Hepatocyte (in vitro differentiated cells): ENCODE results near the gene G3BP1. TPM values are rescaled to one million over a fixed set of nuclear protein-coding genes. Genes with fewer than 3 reads are reported as not detected.

Source experiments
- DNase-seq: peaks from one replicate; pipeline ENCODE4 v3.0.0-alpha.2; 2016; ENCODE audit warnings: low spot score
- H2AFZ ChIP-seq: fragments of 200-600 bp; sonication (generic); 2 replicates; pipeline ENCODE4 v1.6.0; 2016; ENCODE audit warnings: antibody characterized with exemption, mild to moderate bottlenecking
- H3K27ac ChIP-seq: fragments of 200-600 bp; sonication (generic); 2 replicates; pipeline ENCODE4 v1.5.1; 2016; ENCODE audit warnings: mild to moderate bottlenecking
- H3K27me3 ChIP-seq: fragments of 200-600 bp; sonication (generic); 2 replicates; pipeline ENCODE4 v1.6.1; 2016
- H3K36me3 ChIP-seq: fragments of 200-600 bp; sonication (generic); replicated peaks from 2 replicates; pipeline ENCODE4 v1.5.1; 2016; ENCODE audit warnings: low read depth; ENCODE audit not compliant: insufficient read depth
- H3K4me1 ChIP-seq: fragments of 200-600 bp; sonication (generic); 2 replicates; pipeline ENCODE4 v1.5.1; 2016; ENCODE audit warnings: mild to moderate bottlenecking, moderate library complexity; ENCODE audit not compliant: insufficient read depth
- H3K4me2 ChIP-seq: fragments of 200-600 bp; sonication (generic); 2 replicates; pipeline ENCODE4 v1.6.0; 2016
- H3K4me3 ChIP-seq: fragments of 200-600 bp; sonication (generic); 2 replicates; pipeline ENCODE4 v1.5.1; 2016; ENCODE audit warnings: mild to moderate bottlenecking
- H3K79me2 ChIP-seq: fragments of 200-600 bp; sonication (generic); 2 replicates; pipeline ENCODE4 v1.6.0; 2017; ENCODE audit warnings: mild to moderate bottlenecking
- H3K9me2 ChIP-seq: fragments of 200-600 bp; sonication (generic); replicated peaks from 2 replicates; pipeline ENCODE4 v1.6.0; 2017; ENCODE audit warnings: mild to moderate bottlenecking; ENCODE audit not compliant: insufficient read depth
- H3K9me3 ChIP-seq: fragments of 200-600 bp; sonication (generic); 2 replicates; pipeline ENCODE4 v1.5.1; 2016; ENCODE audit warnings: low read depth, mild to moderate bottlenecking
- H4K20me1 ChIP-seq: fragments of 200-600 bp; sonication (generic); 2 replicates; pipeline ENCODE4 v1.6.0; 2016; ENCODE audit warnings: mild to moderate bottlenecking; ENCODE audit not compliant: insufficient read depth, poor library complexity, severe bottlenecking
- CTCF ChIP-seq: fragments of 200-600 bp; sonication (generic); IDR thresholded peaks from 2 replicates; pipeline ENCODE4 v1.5.1; 2016; ENCODE audit warnings: antibody characterized with exemption, mild to moderate bottlenecking; ENCODE audit not compliant: poor library complexity
- EZH2 ChIP-seq: fragments of 200-600 bp; sonication (generic); IDR thresholded peaks from 2 replicates; pipeline ENCODE4 v1.6.1; 2016; ENCODE audit warnings: antibody characterized with exemption, mild to moderate bottlenecking, borderline replicate concordance
- EZH2phosphoT487 ChIP-seq: fragments of 200-600 bp; sonication (generic); IDR thresholded peaks from one replicate; pipeline ENCODE4 v1.6.1; 2018; ENCODE audit warnings: antibody characterized with exemption, mild to moderate bottlenecking, low read depth, moderate library complexity; ENCODE audit not compliant: unreplicated experiment, severe bottlenecking
- WGBS: methylation state at CpG from one replicate; pipeline ENCODE4 v1.1.6; 2016; ENCODE audit warnings: low lambda C conversion rate; ENCODE audit errors: missing lambda C conversion rate; 5-methylcytosine and 5-hydroxymethylcytosine counted together
- polyA plus RNA-seq: library from polyadenylated mRNA; unstranded; fragments of >200 nt; fragmentation: Nextera tagmentation; extraction: Ambion mirVana; gene quantifications from 2 replicates; pipeline ENCODE4 v1.2.1, GENCODE V29; 2016
- total RNA-seq: library from RNA; depleted of rRNA; stranded (reverse); fragments of >200 nt; gene quantifications from 2 replicates; pipeline ENCODE4 v1.2.3, GENCODE V29; 2014

G3BP1 gene
- total and polyA plus RNA-seq, 2 experiments from 2014 or later = 123 to 151 TPM

GRCh38 chr5:151758141-151758429 is 13.7 kb upstream of the G3BP1 start:
- Histone ChIP-seq H3K36me3 (no peaks in the 10 kb centered on the region), H3K4me2 (peak overlapping the region; percentile 86), H3K79me2 (peaks cover 36% of the 10 kb centered on the region), H4K20me1 (no peaks in the 10 kb centered on the region), H3K27me3 (no peaks in the 10 kb centered on the region), H3K4me3 (peak overlapping the region; percentile 95), H3K9me3 (no peaks in the 10 kb centered on the region), H3K9me2 (no peaks in the 10 kb centered on the region), H3K27ac (peak overlapping the region; percentile 91), H3K4me1 (peaks cover 32% of the 10 kb centered on the region), H2AFZ (peak overlapping the region; percentile 80)
- no peak for DNase-seq
- WGBS = 3% methylated on average over 11 of the region's 11 CpGs
- TF ChIP-seq CTCF = no peak
- TF ChIP-seq EZH2phosphoT487 = no peak
- TF ChIP-seq EZH2 = no peak

DNA sequence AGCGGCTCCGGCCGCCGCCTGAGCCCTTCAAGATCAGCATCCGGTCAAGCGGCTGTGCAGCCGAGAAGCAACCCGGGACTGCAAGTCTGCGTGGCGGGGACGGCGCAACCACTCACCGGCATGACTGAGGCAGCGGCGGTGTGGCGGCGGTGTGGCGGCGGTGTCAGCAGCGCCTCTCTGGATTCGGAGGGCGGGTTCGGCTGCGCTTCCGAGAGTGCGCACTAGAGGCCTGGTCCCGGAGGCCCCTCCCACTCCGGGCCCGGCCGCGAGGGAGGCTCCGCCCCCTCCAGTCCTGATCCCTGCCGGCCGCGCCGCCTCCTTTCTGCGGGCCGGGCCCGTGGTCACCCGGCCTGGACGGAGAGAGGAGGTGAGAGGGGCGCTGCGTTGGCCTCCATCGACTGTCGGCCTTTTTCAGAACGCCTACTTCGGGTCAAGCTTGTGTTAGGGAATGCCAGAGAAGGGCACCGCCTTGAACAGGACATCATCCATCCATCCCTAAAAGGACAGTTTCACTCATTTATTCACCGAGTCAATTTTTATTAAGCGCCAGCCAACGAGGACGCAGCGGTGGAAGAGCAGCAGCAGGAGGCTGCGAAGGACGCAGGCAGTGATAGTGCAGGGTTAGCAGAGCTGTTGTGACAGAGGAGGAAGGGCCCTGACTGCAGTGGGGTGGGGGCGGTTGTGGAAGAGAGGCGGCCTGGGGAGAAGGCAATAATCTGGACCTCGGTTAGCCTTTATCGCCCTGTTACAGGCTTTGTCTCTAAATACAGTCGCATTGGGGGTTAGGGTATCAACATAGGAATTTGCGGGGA is 13.1 kb upstream of the G3BP1 start, which contains the start of gene ATOX1:
Gene ATOX1 (minus strand): TSS at position 202 of the 812 bp plus-strand sequence. CDS start 80 bp downstream, at position 122.
- H3K9me3 ChIP-seq = no peaks in the 10 kb centered on the region
- peak within 1 kb of the TSS; percentile 86 for H3K4me2 ChIP-seq
- peak within 1 kb of the TSS; percentile 91 for H3K27ac ChIP-seq
- peaks cover 32% of the 10 kb centered on the region for H3K4me1 ChIP-seq
- no peaks in the 10 kb centered on the region for H3K9me2 ChIP-seq
- peaks cover 31% of the 10 kb centered on the region for H3K79me2 ChIP-seq
- H2AFZ ChIP-seq = peak within 1 kb of the TSS; percentile 87
- H3K36me3 ChIP-seq = no peaks in the 10 kb centered on the region
- H3K4me3 ChIP-seq = peak within 1 kb of the TSS; percentile 95
- TF ChIP-seq EZH2 = no peak
- TF ChIP-seq CTCF = no peak
- TF ChIP-seq EZH2phosphoT487 = no peak
- DNase-seq = peak; percentile 97
- 8% methylated on average over 46 of the region's 61 CpGs for WGBS
- H4K20me1 ChIP-seq = no peaks in the 10 kb centered on the region
- no peaks in the 10 kb centered on the region for H3K27me3 ChIP-seq

DNA sequence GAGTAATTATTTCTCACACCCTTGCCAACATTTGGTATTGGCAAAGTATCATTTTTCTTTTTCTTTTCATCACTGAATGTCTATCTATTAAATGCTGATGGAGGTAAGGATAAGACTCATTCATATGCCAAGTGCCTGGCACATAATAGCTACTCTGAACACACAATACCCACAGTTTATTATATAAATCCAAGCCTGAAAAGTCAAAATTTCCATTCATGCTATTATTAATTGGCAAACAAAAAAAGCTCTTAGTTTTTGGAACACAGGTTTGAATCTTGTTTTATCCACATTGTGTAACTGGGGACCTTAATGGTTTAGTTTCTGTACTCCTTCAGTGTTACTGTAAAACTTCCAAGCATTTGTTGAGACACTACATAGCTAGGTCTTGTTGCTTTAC is 7.0 kb upstream of the G3BP1 start:
- Histone ChIP-seq H3K27ac (no peak overlapping the region), H4K20me1 (no peaks in the 10 kb centered on the region), H3K4me1 (no peaks in the 10 kb centered on the region), H3K79me2 (no peaks in the 10 kb centered on the region), H3K9me2 (no peaks in the 10 kb centered on the region), H2AFZ (no peak overlapping the region), H3K27me3 (no peaks in the 10 kb centered on the region), H3K9me3 (no peaks in the 10 kb centered on the region), H3K4me3 (no peak overlapping the region), H3K36me3 (no peaks in the 10 kb centered on the region), H3K4me2 (no peak overlapping the region)
- no peak for DNase-seq
- no peak for TF ChIP-seq EZH2phosphoT487
- TF ChIP-seq CTCF = no peak
